H1 (cell line): ENCODE results near the gene DUSP3. TPM values are rescaled to one million over a fixed set of nuclear protein-coding genes. Genes with fewer than 3 reads are reported as not detected.

Experiments
- EZH2 ChIP-seq: fragments of 200-600 bp; sonication (generic); IDR thresholded peaks from 2 replicates; pipeline ENCODE4 v1.7.1; 2012; ENCODE audit warnings: low read depth, mild to moderate bottlenecking, moderate library complexity, low read length, inconsistent platforms; ENCODE audit not compliant: severe bottlenecking
- KDM4A ChIP-seq: IDR thresholded peaks from one replicate; pipeline ENCODE4 v1.7.1; 2012; ENCODE audit warnings: low read depth, mild to moderate bottlenecking, moderate library complexity, low read length, inconsistent platforms; ENCODE audit not compliant: severe bottlenecking
- RBBP5 ChIP-seq: IDR thresholded peaks from 2 replicates; pipeline ENCODE4 v1.7.1; 2012; ENCODE audit warnings: low read depth, mild to moderate bottlenecking, inconsistent platforms, low read length, moderate library complexity, borderline replicate concordance
- SAP30 ChIP-seq: fragments of 300-600 bp; sonication (generic); IDR thresholded peaks from 2 replicates; pipeline ENCODE4 v1.7.1; 2012; ENCODE audit warnings: low read length, moderate library complexity, mild to moderate bottlenecking, inconsistent platforms; ENCODE audit not compliant: insufficient read depth, insufficient replicate concordance
- SIRT6 ChIP-seq: IDR thresholded peaks from one replicate; pipeline ENCODE4 v1.7.1; 2012; ENCODE audit warnings: low read length, inconsistent platforms
- SP4 ChIP-seq: IDR thresholded peaks from 2 replicates; pipeline ENCODE4 v1.6.1; 2012; ENCODE audit warnings: low read length, inconsistent platforms
- polyA plus RNA-seq, 7 experiments: library from polyadenylated mRNA; depleted of rRNA in 3 of 7; stranded (reverse) in 5 of 7; unstranded in 2 of 7; fragments of >200 nt in 5 of 7; fragments of 200-250 nt in 2 of 7; gene quantifications; 1 replicate in 5 of 7; 2 replicates in 1 of 7; 4 replicates in 1 of 7; pipeline versions ENCODE4 v1.2.1 to v1.2.3, GENCODE V29; 2011 to 2013; ENCODE audit warnings: missing spikeins in 2 of 7, mixed read lengths in 2 of 7
- total RNA-seq: library from RNA; stranded (reverse); fragmentation: NEBNext Ultra II Directional; extraction: Animal tissue kit (Norgen Biotek cat#: 25700); gene quantifications from 2 replicates; pipeline ENCODE4 v1.2.1, GENCODE V29; 2021
- TF ChIP-seq, protein P1 (sequence below): IDR thresholded peaks from 2 replicates; pipeline ENCODE4 v1.6.1; 2012; ENCODE audit warnings: inconsistent platforms

Gene DUSP3
- total and polyA plus RNA-seq, 2 of the 8 experiments (the other 6 are each of a cell fraction or from before 2014, with no cell fraction given) = 15.1 to 21.2 TPM

DNA sequence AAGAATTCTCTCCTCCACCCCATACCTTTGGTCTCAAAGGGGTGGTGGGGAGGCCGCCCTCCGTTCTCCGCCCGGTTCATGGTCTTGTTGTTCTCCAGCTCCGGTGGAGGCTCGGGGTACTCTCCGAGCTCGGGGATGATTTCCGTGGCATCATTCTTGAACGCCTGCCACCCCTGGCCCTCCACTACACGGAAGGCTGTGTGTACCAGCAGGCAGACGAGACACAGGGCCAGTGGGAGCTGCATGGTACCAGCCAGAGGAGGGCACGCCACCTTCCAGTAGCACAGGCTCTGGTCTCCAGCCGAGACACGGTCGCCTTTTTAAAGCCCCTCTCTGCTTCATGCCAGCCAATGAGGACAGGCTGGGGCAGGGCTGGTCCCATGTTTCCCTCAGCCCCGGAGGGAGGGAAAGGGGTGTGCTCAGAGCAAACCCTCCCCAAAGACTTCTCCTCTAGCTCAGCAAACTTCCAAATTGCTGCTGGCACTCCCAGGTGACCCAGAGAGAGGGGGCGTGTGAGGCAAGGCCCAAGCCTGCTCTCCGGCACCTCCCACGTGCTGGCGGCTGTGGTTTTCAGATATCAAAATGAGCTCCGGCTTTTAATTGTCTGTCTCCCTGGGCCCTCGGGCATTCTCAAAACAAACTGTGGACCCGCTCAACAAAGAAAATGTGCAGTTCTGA, 20.1 kb downstream of the DUSP3 start, which contains the start of gene SOST (continued):
- TF ChIP-seq KDM4A (no peak), EZH2 (no peak), RBBP5 (no peak), SP4 (no peak), SAP30 (no peak), SIRT6 (no peak)
- TF ChIP-seq, protein P1, sequence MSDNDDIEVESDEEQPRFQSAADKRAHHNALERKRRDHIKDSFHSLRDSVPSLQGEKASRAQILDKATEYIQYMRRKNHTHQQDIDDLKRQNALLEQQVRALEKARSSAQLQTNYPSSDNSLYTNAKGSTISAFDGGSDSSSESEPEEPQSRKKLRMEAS = no peak
